Measurements from ENCODE around the gene SRM. TPM values are rescaled to one million over a fixed set of nuclear protein-coding genes. Genes with fewer than 3 reads are reported as not detected.
A peak's percentile ranks its signal among the peaks of the same experiment; 100 is the strongest.
"Not testable (repeated sequence)": the region's sequence is repeated elsewhere in the genome, so short reads cannot be mapped to it uniquely, and the experiment has no call there.

The SRM gene
- total and polyA plus RNA-seq, 11 donors = 29.9 to 162 (median 54.7) TPM

GRCh38 chr1:11019971-11020370 lies 39.8 kb downstream of the SRM start:
- Histone ChIP-seq H3K27ac (no peak overlapping the region), H3K4me1 (peaks cover 0 to 32% (median 14%) of the 10 kb centered on the region in 12 donors), H3K9me3 (no peaks in the 10 kb centered on the region), H3K4me3 (no peak overlapping the region), H3K36me3 (peaks cover 10 to 100% (median 100%) of the 10 kb centered on the region in 9 donors), H3K27me3 (no peaks in the 10 kb centered on the region)
- intact Hi-C loops (cut with DNase I) = loop anchor here in 1 of 10 donors (5.0 kb wide), 1 partner anchor 77 kb away; the partner anchor contains the start of gene EXOSC10
- TF ChIP-seq CTCF (IDR thresholded peaks at IDR 0.05) = no peak
- TF ChIP-seq POLR2A (IDR thresholded peaks at IDR 0.05) = no peak
- ATAC-seq (no peak), DNase-seq (no peak)
- WGBS, 4 donors = 91 to 93% (median 92%) methylated on average over 7 of the region's 7 CpGs

GRCh38 chr1:11019358-11019757 lies 40.5 kb downstream of the SRM start:
- ATAC-seq, H3K27ac ChIP-seq, H3K9me3 ChIP-seq, H3K27me3 ChIP-seq, DNase-seq, H3K4me3 ChIP-seq: not testable (repeated sequence)
- intact Hi-C loops (cut with DNase I) = loop anchor here in 1 of 10 donors (5.0 kb wide), 1 partner anchor 78 kb away; the partner anchor contains the start of gene EXOSC10
- 72 to 84% (median 78%) methylated on average over 8 of the region's 8 CpGs for WGBS, 4 donors
- Histone ChIP-seq H3K4me1 (peaks cover 0 to 38% (median 20%) of the 10 kb centered on the region in 12 donors), H3K36me3 (peaks cover 13 to 100% (median 100%) of the 10 kb centered on the region in 9 donors)

- intact Hi-C loops (cut with DNase I) = no loop called here
- no peaks in the 10 kb centered on the region for H3K9me3 ChIP-seq
- H3K27ac ChIP-seq = peak overlapping the region in 11 of 12 donors; percentile 81 to 98 (median 93)
- ATAC-seq (peak in 1 of 4 donors; percentile 1), DNase-seq (no peak)
- 1% methylated on average over 11 of the region's 11 CpGs for WGBS, 4 donors
- peaks cover 5 to 43% (median 33%) of the 10 kb centered on the region in 12 donors for H3K4me1 ChIP-seq
- H3K36me3 ChIP-seq = peaks cover 8 to 49% (median 48%) of the 10 kb centered on the region in 9 donors
- H3K4me3 ChIP-seq = peak overlapping the region; percentile 67 to 100 (median 92)
- TF ChIP-seq CTCF (IDR thresholded peaks at IDR 0.05) (no peak), POLR2A (IDR thresholded peaks at IDR 0.05) (no peak)
- H3K27me3 ChIP-seq = no peaks in the 10 kb centered on the region
Observed at GRCh38 chr1:11013160-11013531, 46.7 kb downstream of the SRM start.

GRCh38 chr1:11012260-11013159 lies 47.3 kb downstream of the SRM start, which contains the start of gene TARDBP:
TARDBP (plus strand) TSS chr1:11012654; CDS start chr1:11013728, 1,074 bp downstream.
- peak within 1 kb of the TSS; percentile 67 to 100 (median 92) for H3K4me3 ChIP-seq
- WGBS, 4 donors = 0 to 1% (median 0%) methylated on average over 42 to 94 of the region's 94 CpGs
- ATAC-seq = peak; percentile 95 to 98 (median 97)
- peak within 1 kb of the TSS; percentile 81 to 98 (median 94) for H3K27ac ChIP-seq
- H3K27me3 ChIP-seq = no peaks in the 10 kb centered on the region
- H3K4me1 ChIP-seq = peaks cover 5 to 43% (median 33%) of the 10 kb centered on the region in 12 donors
- H3K36me3 ChIP-seq = peaks cover 8 to 43% (median 41%) of the 10 kb centered on the region in 9 donors
- TF ChIP-seq CTCF (IDR thresholded peaks at IDR 0.05) = no peak
- peak; percentile 64 to 90 for TF ChIP-seq POLR2A (IDR thresholded peaks at IDR 0.05)
- peak; percentile 90 to 94 (median 91) for DNase-seq
- intact Hi-C loops (cut with DNase I) = no loop called here
- no peaks in the 10 kb centered on the region for H3K9me3 ChIP-seq

Other genes starting within 250 kb of the SRM start
- gene TARDBP, start 47.4 kb downstream of the SRM start, total RNA-seq = 100 to 1,000 TPM in 6 of 9 donors, 10 to 100 TPM in 3; 66.9 to 115 (median 103) TPM
- gene TARDBP, start 47.4 kb downstream of the SRM start, polyA plus RNA-seq = 100 to 1,000 TPM in 1 of 2 donors, 10 to 100 TPM in 1; 66.3 to 138 TPM
- gene MASP2, start 12.8 kb downstream of the SRM start, total RNA-seq = not detected
- gene MASP2, start 12.8 kb downstream of the SRM start, polyA plus RNA-seq = not detected
- 10 to 100 TPM; 19.4 to 34.8 (median 22.5) TPM for gene EXOSC10, start 39.9 kb upstream of the SRM start, total RNA-seq
- gene EXOSC10, start 39.9 kb upstream of the SRM start, polyA plus RNA-seq = 10 to 100 TPM; 16.4 to 24.6 TPM
- gene ANGPTL7, start 129.3 kb upstream of the SRM start, total RNA-seq = 1 to 10 TPM in 4 of 9 donors, under 1 TPM in 4, not detected in 1; 0.21 to 2.6 (median 1.0) TPM
- gene ANGPTL7, start 129.3 kb upstream of the SRM start, polyA plus RNA-seq = under 1 TPM; 0.15 to 0.27 TPM
- gene MTOR, start 202.5 kb upstream of the SRM start, total RNA-seq = 10 to 100 TPM; 26.3 to 43.6 (median 40.6) TPM
- gene MTOR, start 202.5 kb upstream of the SRM start, polyA plus RNA-seq = 10 to 100 TPM; 17.4 to 31.9 TPM
- 10 to 100 TPM; 10.2 to 17.3 (median 11.6) TPM for gene UBIAD1, start 213.2 kb upstream of the SRM start, total RNA-seq
- gene UBIAD1, start 213.2 kb upstream of the SRM start, polyA plus RNA-seq = 10 to 100 TPM in 1 of 2 donors, 1 to 10 TPM in 1; 5.3 to 19.4 TPM